Measurements from ENCODE around the gene ELP5.

- TF ChIP-seq POLR2A (IDR thresholded peaks at IDR 0.05; ENCODE audit: low read length) (peak; percentile 64), GATA1 (IDR thresholded peaks at IDR 0.05; ENCODE audit: low read depth, low read length) (no peak)
Observed at GRCh38 chr17:7242717-7243452, 9.1 kb upstream of the ELP5 start.
